Measurements from ENCODE around the gene KCNG4.

The KCNG4 gene

GRCh38 chr16:84282533-84282932, 42.7 kb upstream of the KCNG4 start:
- no peak for DNase-seq (ENCODE audit: low spot score)
- no peak for TF ChIP-seq CTCF (IDR thresholded peaks at IDR 0.05; ENCODE audit: extremely low read depth, insufficient read depth, missing control alignments)
- in situ Hi-C loops (cut with MboI; ENCODE audit: low pct_unique_long_range_greater_than_20kb, low sequenced_read_pairs, unreplicated experiment), result loop anchor here (25.0 kb wide), 1 partner anchor 205 kb away; no protein-coding TSS in a partner anchor

GRCh38 chr16:84281074-84281473, 41.3 kb upstream of the KCNG4 start:
- in situ Hi-C loops (cut with MboI; ENCODE audit: low pct_unique_long_range_greater_than_20kb, low sequenced_read_pairs, unreplicated experiment), result loop anchor here (25.0 kb wide), 1 partner anchor 206 kb away; no protein-coding TSS in a partner anchor
- peak; percentile 38 for DNase-seq (ENCODE audit: low spot score)
- no peak for TF ChIP-seq CTCF (IDR thresholded peaks at IDR 0.05; ENCODE audit: extremely low read depth, insufficient read depth, missing control alignments)

GRCh38 chr16:84279881-84280280, 40.1 kb upstream of the KCNG4 start:
- TF ChIP-seq CTCF (IDR thresholded peaks at IDR 0.05; ENCODE audit: extremely low read depth, insufficient read depth, missing control alignments), result no peak
- no peak for DNase-seq (ENCODE audit: low spot score)
- in situ Hi-C loops (cut with MboI; ENCODE audit: low pct_unique_long_range_greater_than_20kb, low sequenced_read_pairs, unreplicated experiment), result loop anchor here (25.0 kb wide), 1 partner anchor 207 kb away; no protein-coding TSS in a partner anchor

GRCh38 chr16:84278968-84279367, 39.2 kb upstream of the KCNG4 start:
- TF ChIP-seq CTCF (IDR thresholded peaks at IDR 0.05; ENCODE audit: extremely low read depth, insufficient read depth, missing control alignments), result no peak
- in situ Hi-C loops (cut with MboI; ENCODE audit: low pct_unique_long_range_greater_than_20kb, low sequenced_read_pairs, unreplicated experiment), result loop anchor here (25.0 kb wide), 1 partner anchor 208 kb away; no protein-coding TSS in a partner anchor
- DNase-seq (ENCODE audit: low spot score), result no peak

- in situ Hi-C loops (cut with MboI; ENCODE audit: low pct_unique_long_range_greater_than_20kb, low sequenced_read_pairs, unreplicated experiment), result loop anchor here (25.0 kb wide), 1 partner anchor 209 kb away; no protein-coding TSS in a partner anchor
- no peak for DNase-seq (ENCODE audit: low spot score)
- no peak for TF ChIP-seq CTCF (IDR thresholded peaks at IDR 0.05; ENCODE audit: extremely low read depth, insufficient read depth, missing control alignments)
These were observed 38.5 kb upstream of the KCNG4 start for GRCh38 chr16:84278333-84278732.

GRCh38 chr16:84277244-84277823, 37.5 kb upstream of the KCNG4 start:
- in situ Hi-C loops (cut with MboI; ENCODE audit: low pct_unique_long_range_greater_than_20kb, low sequenced_read_pairs, unreplicated experiment), result loop anchor here (25.0 kb wide), 1 partner anchor 210 kb away; no protein-coding TSS in a partner anchor
- DNase-seq (ENCODE audit: low spot score), result peak; percentile 74
- peak; percentile 93 for TF ChIP-seq CTCF (IDR thresholded peaks at IDR 0.05; ENCODE audit: extremely low read depth, insufficient read depth, missing control alignments)

Data from GM13977 (cell line).